GM19328 (cell line): ENCODE data around the gene TOP3B.

Source experiments
- ATAC-seq: cut with Tn5 transposase; IDR thresholded peaks from one replicate; pipeline ENCODE4 v1.9.1; 2021; ENCODE audit warnings: mild to moderate bottlenecking, moderate library complexity; ENCODE audit not compliant: unreplicated experiment

Gene TOP3B

GRCh38 chr22:21963286-21963685 lies 19.3 kb downstream of the TOP3B start:
- ATAC-seq = no peak

DNA sequence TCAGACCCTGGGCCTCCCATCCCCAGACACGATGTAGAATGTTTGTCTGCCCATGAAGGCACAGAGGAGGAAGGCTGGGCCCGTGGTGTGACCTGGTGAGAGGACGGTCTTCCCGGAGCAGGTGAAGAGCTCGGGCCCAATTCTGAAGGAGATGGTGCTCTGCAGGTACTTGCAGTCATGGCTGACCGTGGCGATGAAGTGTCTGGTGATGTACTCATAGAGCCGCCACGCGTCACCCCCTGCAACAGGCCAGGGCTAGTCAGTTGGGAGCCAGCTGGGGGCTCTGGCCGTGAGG lies 20.0 kb downstream of the TOP3B start:
- no peak for ATAC-seq

GRCh38 chr22:21961886-21962654 lies 20.5 kb downstream of the TOP3B start:
- ATAC-seq = no peak

- no peak for ATAC-seq
Measured at GRCh38 chr22:21961127-21961867, 21.3 kb downstream of the TOP3B start.

GRCh38 chr22:21960200-21961126 lies 22.1 kb downstream of the TOP3B start:
- no peak for ATAC-seq

- ATAC-seq = no peak
Measured at GRCh38 chr22:21959274-21960074, 23.1 kb downstream of the TOP3B start.

DNA sequence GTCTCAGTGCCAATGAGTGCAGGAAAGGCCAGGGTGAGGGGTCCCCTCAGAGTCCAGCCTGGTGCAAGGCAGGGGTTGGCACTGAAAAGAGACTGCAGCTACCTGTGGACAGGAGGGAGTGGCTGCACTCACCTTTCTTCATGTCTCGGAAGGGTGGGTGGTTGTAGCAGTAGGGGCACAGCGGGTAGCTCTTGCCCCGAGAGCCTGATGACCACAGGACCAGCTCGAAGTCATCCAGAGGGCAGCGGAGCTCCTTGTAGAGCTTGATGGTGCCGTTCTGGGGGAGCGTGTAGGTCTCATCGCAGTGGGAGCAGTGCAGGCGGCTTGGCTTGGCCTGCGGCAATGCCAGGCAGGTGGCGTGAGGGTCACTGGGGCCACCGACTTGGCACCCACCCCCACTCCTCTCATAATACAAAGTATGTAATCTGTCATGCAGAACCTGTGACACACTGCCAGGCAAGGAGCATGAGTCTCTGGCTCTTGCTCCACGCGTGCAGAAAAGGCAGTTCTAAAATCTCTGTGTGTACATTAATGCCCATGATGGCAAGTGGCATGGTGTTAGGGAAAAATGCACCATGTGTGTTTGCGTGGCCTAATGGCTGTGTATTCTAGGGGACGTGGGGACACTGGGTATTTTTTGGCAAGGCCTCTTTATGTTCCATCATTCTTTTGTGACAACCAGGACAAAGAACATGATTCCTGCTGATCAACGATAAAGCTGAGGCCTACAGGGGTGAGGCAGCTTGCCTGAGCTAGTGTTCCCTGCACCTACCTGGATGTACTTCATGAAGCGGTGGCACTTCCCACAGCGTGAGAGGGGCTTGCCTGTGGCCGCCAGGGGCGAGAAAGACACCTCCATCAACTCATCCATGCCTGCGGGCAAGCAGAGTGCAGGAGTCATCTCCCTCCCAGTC lies 24.0 kb downstream of the TOP3B start:
- ATAC-seq = no peak

- ATAC-seq = no peak
Measured at GRCh38 chr22:21952586-21953571, 29.7 kb downstream of the TOP3B start, which contains the start of gene PPM1F. TSS of gene PPM1F (minus strand) at chr22:21952848. CDS start at chr22:21946048, 6,800 bp downstream.

DNA sequence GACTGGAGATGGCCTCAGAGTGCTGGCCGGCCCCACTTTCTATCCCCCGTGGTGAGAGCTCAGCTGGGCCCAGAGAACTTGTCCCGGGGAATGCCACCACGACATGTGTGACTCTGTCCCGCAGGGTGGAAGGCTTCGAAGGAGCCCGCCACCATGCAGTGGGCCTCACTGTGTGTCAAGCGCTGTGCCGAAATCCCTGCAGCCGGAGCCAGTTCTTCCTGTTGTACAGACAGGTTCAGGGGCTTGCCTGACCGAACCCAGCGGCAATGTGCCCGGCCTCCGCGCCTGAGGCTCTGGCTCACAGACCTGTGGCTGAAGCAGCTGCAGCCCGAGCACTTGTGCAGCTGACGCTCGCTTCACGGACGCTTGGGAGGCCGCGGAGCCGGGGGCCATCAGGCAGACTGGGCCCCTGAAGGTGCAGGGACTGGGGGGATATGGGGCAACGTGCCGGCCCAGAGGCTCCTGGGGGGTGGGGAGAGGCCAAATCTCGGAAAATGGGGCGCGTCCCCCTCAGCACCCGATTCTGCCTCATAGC lies 30.6 kb downstream of the TOP3B start:
- ATAC-seq = no peak

- ATAC-seq = no peak
Measured at GRCh38 chr22:21951062-21951461, 31.5 kb downstream of the TOP3B start.

GRCh38 chr22:21949948-21950347 lies 32.6 kb downstream of the TOP3B start:
- ATAC-seq = no peak

- no peak for ATAC-seq
Measured at GRCh38 chr22:21949569-21949918, 33.0 kb downstream of the TOP3B start.

GRCh38 chr22:21948824-21949568 lies 33.6 kb downstream of the TOP3B start:
- ATAC-seq = no peak

DNA sequence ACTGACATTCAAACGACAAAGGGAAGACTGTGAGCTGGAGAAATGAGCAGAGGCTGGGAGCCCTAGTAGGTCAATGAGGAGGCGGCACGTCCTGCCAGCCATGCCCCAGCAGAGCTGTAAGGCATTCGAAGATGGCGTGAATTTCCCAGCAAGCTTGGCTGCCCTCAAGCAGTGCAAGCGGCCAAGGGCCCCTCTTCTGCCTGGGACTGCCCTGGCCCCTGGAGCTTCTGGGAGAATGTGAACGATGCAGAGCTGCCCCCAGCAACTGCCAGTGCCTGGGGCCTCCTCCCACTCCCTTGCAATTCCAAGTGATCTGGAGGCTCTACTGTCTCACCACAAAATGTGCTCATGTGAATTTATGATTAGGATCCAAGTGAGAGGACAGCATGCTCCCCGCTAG lies 34.2 kb downstream of the TOP3B start:
- no peak for ATAC-seq

DNA sequence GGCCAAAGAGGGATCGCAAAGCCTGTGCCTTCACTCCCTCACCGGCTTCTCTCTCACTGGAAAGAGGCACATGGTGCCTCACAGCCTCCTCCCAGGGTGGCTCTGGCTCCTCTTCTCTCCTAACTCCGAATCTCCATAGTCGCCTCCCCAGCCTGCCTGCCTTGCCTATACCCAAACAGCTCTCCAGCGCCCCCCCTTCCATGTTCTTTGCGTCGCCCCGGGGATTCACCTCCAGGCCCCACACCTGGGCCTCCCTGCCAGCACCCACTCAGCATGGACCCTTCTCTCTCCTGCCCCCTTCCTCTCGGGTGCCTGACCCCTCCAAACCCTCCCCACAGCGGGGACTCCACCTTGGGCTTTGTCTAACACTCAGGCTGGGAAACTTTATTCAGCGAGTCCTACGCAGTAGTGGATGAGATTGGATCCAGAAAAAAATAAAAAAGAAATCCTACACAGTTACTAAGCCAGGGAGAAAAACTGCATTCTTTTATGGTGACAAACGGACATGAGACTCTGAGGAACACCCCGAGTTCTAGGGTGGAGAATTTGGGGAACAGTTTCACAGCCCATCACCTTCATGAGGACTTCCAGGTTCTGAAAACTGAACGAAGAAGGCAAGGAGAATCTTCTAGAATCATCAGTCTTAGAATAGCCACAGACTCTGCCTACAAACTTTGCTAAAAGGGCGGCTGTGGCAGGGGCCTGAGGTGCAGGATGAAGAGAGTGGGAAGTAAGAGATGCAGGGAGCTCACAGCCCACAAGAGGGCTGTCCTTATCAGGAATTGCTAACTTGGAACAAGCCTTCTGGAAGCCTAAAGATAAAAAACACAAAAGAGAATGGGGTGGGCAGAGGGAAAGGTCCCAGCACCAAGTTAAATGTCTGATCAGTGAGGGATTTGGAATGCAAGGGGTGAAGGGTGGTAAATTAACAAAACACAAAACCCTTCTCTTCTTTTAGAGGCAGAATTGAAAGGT lies 35.3 kb downstream of the TOP3B start:
- no peak for ATAC-seq

DNA sequence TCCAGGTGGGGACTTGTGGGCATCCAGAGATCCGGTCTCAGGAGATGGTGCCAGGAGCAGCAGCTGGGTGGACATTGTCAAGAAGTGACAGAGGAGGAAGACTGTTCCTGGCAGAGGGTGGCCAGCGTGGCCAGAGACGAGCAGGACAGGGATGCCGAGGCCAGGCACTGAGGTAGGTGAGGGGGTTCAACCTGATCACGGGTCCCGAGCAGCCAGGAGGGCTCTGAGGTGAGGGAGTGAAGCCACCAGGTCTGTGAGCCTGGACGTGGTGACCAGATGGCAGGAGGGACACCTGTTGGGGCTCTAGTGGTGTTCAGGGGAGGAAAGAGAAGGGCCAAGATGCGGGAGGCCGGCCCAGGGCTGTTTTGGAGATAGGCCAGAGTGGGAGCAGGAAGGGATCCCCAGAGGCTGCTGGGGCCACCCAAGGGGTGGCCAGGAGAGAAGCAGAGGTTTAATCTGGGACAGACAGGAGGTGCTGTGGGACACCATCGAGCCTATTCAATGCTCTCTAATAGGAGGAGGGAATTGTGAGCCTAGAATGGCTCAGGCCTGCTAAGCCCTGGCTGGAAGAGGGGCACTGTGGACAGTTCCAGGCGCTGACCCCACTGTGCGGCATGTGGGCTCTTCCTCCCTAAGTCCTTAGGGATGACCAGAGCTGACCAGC lies 36.2 kb downstream of the TOP3B start:
- ATAC-seq = no peak
